ENCODE results near the gene SALL3. TPM values are rescaled to one million over a fixed set of nuclear protein-coding genes. Genes with fewer than 3 reads are reported as not detected.

SALL3 gene
- total and polyA plus RNA-seq, 2 experiments from 2014 or later, result 16.9 to 39.8 TPM

DNA sequence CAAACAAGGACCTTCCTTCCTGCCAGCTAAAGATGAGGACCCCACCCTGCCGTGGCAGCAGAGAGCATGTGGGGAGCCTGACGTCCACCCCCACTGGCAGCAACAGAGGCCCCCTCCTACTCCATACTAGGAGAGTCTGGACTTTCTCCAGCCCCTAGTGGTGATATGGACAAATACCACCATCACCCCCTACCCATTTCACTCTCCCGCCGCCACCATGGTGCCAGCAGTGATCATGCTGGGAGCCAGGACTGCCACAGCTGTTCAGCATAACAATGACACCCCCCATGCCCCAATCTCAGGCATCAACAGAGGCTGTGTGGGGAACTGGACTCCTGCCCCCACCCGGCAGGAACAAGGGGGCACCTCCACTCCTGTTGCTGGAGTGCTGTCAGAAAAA lies 46.9 kb downstream of the SALL3 start:
- Histone ChIP-seq H3K36me3 (ENCODE audit: insufficient read depth) (no peaks in the 10 kb centered on the region), H3K27ac (ENCODE audit: low read depth) (no peak overlapping the region), H3K4me3 (no peak overlapping the region), H3K9me2 (ENCODE audit: insufficient read depth) (0 out of 2 replicates have a peak, but pooled peaks cover 4% of the 10 kb centered on the region), H2AFZ (peak overlapping the region; percentile 66), H3F3A (replicated peaks; ENCODE audit: low read depth) (no peaks in the 10 kb centered on the region), H4K20me1 (replicated peaks; ENCODE audit: insufficient read depth) (no peaks in the 10 kb centered on the region), H3K79me2 (replicated peaks; ENCODE audit: insufficient read depth) (no peaks in the 10 kb centered on the region), H3K4me2 (0 out of 2 replicates have a peak overlapping the region, but pooled peaks have one; percentile 31), H3K27me3 (ENCODE audit: insufficient read depth) (no peaks in the 10 kb centered on the region), H3K4me1 (ENCODE audit: insufficient read depth) (peaks cover 6% of the 10 kb centered on the region)
- Mint-ChIP-seq H3K4me3 (no peak overlapping the region), H3K4me1 (peaks cover 8% of the 10 kb centered on the region; the same call in 2 of the 3 replicates), H3K9me3 (peaks cover 55% of the 10 kb centered on the region), H3K27ac (no peak overlapping the region), H3K27me3 (ENCODE audit: insufficient read depth, low read depth, poor library complexity) (peaks cover 4% of the 10 kb centered on the region), H3K36me3 (ENCODE audit: low read depth) (peaks cover 17% of the 10 kb centered on the region)
- peak; percentile 98 for ATAC-seq
- TF ChIP-seq ZNF331 (CRISPR knock-in tag; IDR thresholded peaks at IDR 0.05; ENCODE audit: low read depth), result no peak
- TF ChIP-seq STAT1 (IDR thresholded peaks at IDR 0.05; ENCODE audit: unreplicated experiment), result no peak
- TF ChIP-seq, protein P1, sequence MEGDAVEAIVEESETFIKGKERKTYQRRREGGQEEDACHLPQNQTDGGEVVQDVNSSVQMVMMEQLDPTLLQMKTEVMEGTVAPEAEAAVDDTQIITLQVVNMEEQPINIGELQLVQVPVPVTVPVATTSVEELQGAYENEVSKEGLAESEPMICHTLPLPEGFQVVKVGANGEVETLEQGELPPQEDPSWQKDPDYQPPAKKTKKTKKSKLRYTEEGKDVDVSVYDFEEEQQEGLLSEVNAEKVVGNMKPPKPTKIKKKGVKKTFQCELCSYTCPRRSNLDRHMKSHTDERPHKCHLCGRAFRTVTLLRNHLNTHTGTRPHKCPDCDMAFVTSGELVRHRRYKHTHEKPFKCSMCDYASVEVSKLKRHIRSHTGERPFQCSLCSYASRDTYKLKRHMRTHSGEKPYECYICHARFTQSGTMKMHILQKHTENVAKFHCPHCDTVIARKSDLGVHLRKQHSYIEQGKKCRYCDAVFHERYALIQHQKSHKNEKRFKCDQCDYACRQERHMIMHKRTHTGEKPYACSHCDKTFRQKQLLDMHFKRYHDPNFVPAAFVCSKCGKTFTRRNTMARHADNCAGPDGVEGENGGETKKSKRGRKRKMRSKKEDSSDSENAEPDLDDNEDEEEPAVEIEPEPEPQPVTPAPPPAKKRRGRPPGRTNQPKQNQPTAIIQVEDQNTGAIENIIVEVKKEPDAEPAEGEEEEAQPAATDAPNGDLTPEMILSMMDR (conservative IDR thresholded peaks at IDR 0.05; ENCODE audit: low read depth in 2 of 2), result peak; percentile 44 to 68
- TF ChIP-seq CREB1 (CRISPR knock-in tag; IDR thresholded peaks at IDR 0.05; ENCODE audit: low read depth), result no peak
- TF ChIP-seq, protein P2, sequence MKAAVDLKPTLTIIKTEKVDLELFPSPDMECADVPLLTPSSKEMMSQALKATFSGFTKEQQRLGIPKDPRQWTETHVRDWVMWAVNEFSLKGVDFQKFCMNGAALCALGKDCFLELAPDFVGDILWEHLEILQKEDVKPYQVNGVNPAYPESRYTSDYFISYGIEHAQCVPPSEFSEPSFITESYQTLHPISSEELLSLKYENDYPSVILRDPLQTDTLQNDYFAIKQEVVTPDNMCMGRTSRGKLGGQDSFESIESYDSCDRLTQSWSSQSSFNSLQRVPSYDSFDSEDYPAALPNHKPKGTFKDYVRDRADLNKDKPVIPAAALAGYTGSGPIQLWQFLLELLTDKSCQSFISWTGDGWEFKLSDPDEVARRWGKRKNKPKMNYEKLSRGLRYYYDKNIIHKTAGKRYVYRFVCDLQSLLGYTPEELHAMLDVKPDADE (IDR thresholded peaks at IDR 0.05), result no peak
- TF ChIP-seq, protein P3, sequence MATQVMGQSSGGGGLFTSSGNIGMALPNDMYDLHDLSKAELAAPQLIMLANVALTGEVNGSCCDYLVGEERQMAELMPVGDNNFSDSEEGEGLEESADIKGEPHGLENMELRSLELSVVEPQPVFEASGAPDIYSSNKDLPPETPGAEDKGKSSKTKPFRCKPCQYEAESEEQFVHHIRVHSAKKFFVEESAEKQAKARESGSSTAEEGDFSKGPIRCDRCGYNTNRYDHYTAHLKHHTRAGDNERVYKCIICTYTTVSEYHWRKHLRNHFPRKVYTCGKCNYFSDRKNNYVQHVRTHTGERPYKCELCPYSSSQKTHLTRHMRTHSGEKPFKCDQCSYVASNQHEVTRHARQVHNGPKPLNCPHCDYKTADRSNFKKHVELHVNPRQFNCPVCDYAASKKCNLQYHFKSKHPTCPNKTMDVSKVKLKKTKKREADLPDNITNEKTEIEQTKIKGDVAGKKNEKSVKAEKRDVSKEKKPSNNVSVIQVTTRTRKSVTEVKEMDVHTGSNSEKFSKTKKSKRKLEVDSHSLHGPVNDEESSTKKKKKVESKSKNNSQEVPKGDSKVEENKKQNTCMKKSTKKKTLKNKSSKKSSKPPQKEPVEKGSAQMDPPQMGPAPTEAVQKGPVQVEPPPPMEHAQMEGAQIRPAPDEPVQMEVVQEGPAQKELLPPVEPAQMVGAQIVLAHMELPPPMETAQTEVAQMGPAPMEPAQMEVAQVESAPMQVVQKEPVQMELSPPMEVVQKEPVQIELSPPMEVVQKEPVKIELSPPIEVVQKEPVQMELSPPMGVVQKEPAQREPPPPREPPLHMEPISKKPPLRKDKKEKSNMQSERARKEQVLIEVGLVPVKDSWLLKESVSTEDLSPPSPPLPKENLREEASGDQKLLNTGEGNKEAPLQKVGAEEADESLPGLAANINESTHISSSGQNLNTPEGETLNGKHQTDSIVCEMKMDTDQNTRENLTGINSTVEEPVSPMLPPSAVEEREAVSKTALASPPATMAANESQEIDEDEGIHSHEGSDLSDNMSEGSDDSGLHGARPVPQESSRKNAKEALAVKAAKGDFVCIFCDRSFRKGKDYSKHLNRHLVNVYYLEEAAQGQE (IDR thresholded peaks at IDR 0.05; ENCODE audit: unreplicated experiment), result no peak
- 0 out of 2 replicates have a peak, but pooled peaks have one; percentile 22 for TF ChIP-seq ZNF114 (CRISPR knock-in tag; IDR thresholded peaks at IDR 0.05)
- TF ChIP-seq, protein P4, sequence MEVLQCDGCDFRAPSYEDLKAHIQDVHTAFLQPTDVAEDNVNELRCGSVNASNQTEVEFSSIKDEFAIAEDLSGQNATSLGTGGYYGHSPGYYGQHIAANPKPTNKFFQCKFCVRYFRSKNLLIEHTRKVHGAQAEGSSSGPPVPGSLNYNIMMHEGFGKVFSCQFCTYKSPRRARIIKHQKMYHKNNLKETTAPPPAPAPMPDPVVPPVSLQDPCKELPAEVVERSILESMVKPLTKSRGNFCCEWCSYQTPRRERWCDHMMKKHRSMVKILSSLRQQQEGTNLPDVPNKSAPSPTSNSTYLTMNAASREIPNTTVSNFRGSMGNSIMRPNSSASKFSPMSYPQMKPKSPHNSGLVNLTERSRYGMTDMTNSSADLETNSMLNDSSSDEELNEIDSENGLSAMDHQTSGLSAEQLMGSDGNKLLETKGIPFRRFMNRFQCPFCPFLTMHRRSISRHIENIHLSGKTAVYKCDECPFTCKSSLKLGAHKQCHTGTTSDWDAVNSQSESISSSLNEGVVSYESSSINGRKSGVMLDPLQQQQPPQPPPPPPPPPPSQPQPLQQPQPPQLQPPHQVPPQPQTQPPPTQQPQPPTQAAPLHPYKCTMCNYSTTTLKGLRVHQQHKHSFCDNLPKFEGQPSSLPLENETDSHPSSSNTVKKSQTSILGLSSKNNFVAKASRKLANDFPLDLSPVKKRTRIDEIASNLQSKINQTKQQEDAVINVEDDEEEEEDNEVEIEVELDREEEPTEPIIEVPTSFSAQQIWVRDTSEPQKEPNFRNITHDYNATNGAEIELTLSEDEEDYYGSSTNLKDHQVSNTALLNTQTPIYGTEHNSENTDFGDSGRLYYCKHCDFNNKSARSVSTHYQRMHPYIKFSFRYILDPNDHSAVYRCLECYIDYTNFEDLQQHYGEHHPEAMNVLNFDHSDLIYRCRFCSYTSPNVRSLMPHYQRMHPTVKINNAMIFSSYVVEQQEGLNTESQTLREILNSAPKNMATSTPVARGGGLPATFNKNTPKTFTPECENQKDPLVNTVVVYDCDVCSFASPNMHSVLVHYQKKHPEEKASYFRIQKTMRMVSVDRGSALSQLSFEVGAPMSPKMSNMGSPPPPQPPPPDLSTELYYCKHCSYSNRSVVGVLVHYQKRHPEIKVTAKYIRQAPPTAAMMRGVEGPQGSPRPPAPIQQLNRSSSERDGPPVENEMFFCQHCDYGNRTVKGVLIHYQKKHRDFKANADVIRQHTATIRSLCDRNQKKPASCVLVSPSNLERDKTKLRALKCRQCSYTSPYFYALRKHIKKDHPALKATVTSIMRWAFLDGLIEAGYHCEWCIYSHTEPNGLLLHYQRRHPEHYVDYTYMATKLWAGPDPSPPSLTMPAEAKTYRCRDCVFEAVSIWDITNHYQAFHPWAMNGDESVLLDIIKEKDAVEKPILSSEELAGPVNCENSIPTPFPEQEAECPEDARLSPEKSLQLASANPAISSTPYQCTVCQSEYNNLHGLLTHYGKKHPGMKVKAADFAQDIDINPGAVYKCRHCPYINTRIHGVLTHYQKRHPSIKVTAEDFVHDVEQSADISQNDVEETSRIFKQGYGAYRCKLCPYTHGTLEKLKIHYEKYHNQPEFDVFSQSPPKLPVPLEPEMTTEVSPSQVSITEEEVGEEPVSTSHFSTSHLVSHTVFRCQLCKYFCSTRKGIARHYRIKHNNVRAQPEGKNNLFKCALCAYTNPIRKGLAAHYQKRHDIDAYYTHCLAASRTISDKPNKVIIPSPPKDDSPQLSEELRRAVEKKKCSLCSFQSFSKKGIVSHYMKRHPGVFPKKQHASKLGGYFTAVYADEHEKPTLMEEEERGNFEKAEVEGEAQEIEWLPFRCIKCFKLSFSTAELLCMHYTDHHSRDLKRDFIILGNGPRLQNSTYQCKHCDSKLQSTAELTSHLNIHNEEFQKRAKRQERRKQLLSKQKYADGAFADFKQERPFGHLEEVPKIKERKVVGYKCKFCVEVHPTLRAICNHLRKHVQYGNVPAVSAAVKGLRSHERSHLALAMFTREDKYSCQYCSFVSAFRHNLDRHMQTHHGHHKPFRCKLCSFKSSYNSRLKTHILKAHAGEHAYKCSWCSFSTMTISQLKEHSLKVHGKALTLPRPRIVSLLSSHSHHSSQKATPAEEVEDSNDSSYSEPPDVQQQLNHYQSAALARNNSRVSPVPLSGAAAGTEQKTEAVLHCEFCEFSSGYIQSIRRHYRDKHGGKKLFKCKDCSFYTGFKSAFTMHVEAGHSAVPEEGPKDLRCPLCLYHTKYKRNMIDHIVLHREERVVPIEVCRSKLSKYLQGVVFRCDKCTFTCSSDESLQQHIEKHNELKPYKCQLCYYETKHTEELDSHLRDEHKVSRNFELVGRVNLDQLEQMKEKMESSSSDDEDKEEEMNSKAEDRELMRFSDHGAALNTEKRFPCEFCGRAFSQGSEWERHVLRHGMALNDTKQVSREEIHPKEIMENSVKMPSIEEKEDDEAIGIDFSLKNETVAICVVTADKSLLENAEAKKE (CRISPR knock-in tag; IDR thresholded peaks at IDR 0.05), result no peak
- no peak for TF ChIP-seq POLR2AphosphoS5 (IDR thresholded peaks at IDR 0.05; ENCODE audit: low read depth)
- no peak for TF ChIP-seq JUNB (IDR thresholded peaks at IDR 0.05; ENCODE audit: unreplicated experiment)
- no peak for TF ChIP-seq EZH2phosphoT487 (IDR thresholded peaks at IDR 0.05; ENCODE audit: unreplicated experiment)
- no peak for TF ChIP-seq EZH2 (IDR thresholded peaks at IDR 0.05; ENCODE audit: low read depth, unreplicated experiment)
- no peak for TF ChIP-seq NANOG (IDR thresholded peaks at IDR 0.05; ENCODE audit: borderline replicate concordance)
- DNase-seq (ENCODE audit: low spot score), result peak; percentile 70

Measured in GM23338 (cell line).